K562 (cell line): Measurements from ENCODE around the gene FGFR4. TPM values are rescaled to one million over a fixed set of nuclear protein-coding genes. Genes with fewer than 3 reads are reported as not detected.

ENCODE experiments used
- ATAC-seq: fragments of 200-7000 bp; cut with Tn5 transposase; 3 replicates; pipeline ENCODE4 v1.9.1; 2020; ENCODE audit warnings: moderate library complexity
- BruUV-seq: library from RNA; stranded (reverse); fragments of 400-500 nt; replicated peaks from 2 replicates; lab custom pipeline; 2021; lab: Mats Ljungman, UMichigan
- CTCF ChIA-PET: fragments of 300-600 bp; formaldehyde crosslinking; extraction: SDS; loops from one replicate; lab custom pipeline; 2021; ENCODE audit warnings: low intra/inter-chr PET ratio; lab: Yijun Ruan, JAX
- POLR2A ChIA-PET: fragments of 300-600, 350-650 bp; sonication (Branson Sonifier 250); formaldehyde crosslinking; extraction: SDS; loops from one replicate; lab custom pipeline; 2021; ENCODE audit warnings: antibody characterized with exemption, inconsistent platforms; lab: Yijun Ruan, JAX
- DNase-seq, 4 experiments: peaks; one replicate each; pipeline versions ENCODE4 v3.0.0 to v3.0.0-alpha.2; 2011 to 2018; ENCODE audit warnings: low spot score in 3 of 4, mixed read lengths in 3 of 4; ENCODE audit errors: extremely low read depth in 1 of 4
- FAIRE-seq: peaks from 2 replicates; lab custom pipeline; 2011; peaks lifted over from hg19 to GRCh38; lab: Jason Lieb, UNC
- H2AFZ ChIP-seq: 2 replicates; pipeline ENCODE4 v1.6.0; 2011; ENCODE audit warnings: low read depth, low read length, control low read depth, inconsistent platforms
- H3K27ac ChIP-seq: fragments of 200-600 bp; 3 replicates; pipeline ENCODE4 v1.8.0; 2011; ENCODE audit warnings: low read depth, mild to moderate bottlenecking, control low read depth, inconsistent platforms, low read length, moderate library complexity, mixed read lengths; ENCODE audit errors: extremely low read depth
- H3K27me3 ChIP-seq, 2 experiments: fragments of 300-600 bp in 1 of 2; 2 replicates in 1 of 2; 3 replicates in 1 of 2; pipeline versions ENCODE4 v1.6.0 to v1.8.0; 2011; ENCODE audit warnings: inconsistent platforms in 2 of 2, low read length in 2 of 2, mild to moderate bottlenecking in 1 of 2, mixed read lengths in 1 of 2, moderate library complexity in 1 of 2; ENCODE audit not compliant: control insufficient read depth in 2 of 2, insufficient read depth in 2 of 2
- H3K36me3 ChIP-seq: fragments of 300-600 bp; 3 replicates; pipeline ENCODE4 v1.8.0; 2011; ENCODE audit warnings: mild to moderate bottlenecking, low read length, inconsistent platforms; ENCODE audit not compliant: control insufficient read depth, insufficient read depth
- H3K4me1 ChIP-seq, 2 experiments: fragments of 200-600 bp in 1 of 2; replicated peaks in 1 of 2; 2 replicates in 1 of 2; 3 replicates in 1 of 2; pipeline versions ENCODE4 v1.5.1 to v1.8.0; 2011; ENCODE audit warnings: inconsistent platforms in 2 of 2, low read length in 2 of 2, mild to moderate bottlenecking in 1 of 2, mixed read lengths in 1 of 2, moderate library complexity in 1 of 2; ENCODE audit not compliant: control insufficient read depth in 2 of 2, insufficient read depth in 2 of 2
- H3K4me2 ChIP-seq: 2 replicates; pipeline ENCODE4 v1.6.1; 2011; ENCODE audit warnings: low read length, control low read depth, inconsistent platforms, mixed read lengths; ENCODE audit not compliant: insufficient read depth
- H3K4me3 ChIP-seq: fragments of 200-600 bp; sonication (generic), shearing (Covaris generic); 2 replicates; pipeline ENCODE4 v1.5.1; 2016; ENCODE audit warnings: control low read depth, inconsistent platforms
- H3K79me2 ChIP-seq: fragments of 200-600 bp; 3 replicates; pipeline ENCODE4 v1.8.0; 2011; ENCODE audit warnings: low read length, inconsistent platforms; ENCODE audit not compliant: control insufficient read depth, insufficient read depth
- H3K9ac ChIP-seq, 2 experiments: 2 replicates each; pipeline versions ENCODE4 v1.6.0 to v1.6.1; 2011; ENCODE audit warnings: low read depth in 2 of 2, low read length in 2 of 2, control low read depth in 1 of 2, inconsistent platforms in 1 of 2, mild to moderate bottlenecking in 1 of 2, mixed read lengths in 1 of 2; ENCODE audit not compliant: insufficient read depth in 1 of 2
- H3K9me1 ChIP-seq: one replicate; pipeline ENCODE4 v1.6.0; 2011; ENCODE audit warnings: inconsistent platforms, mild to moderate bottlenecking, low read length, moderate library complexity; ENCODE audit not compliant: control insufficient read depth, insufficient read depth
- H3K9me3 ChIP-seq: replicated peaks from 2 replicates; pipeline ENCODE4 v1.5.1; 2011; ENCODE audit warnings: low read depth, low read length, inconsistent platforms; ENCODE audit not compliant: control insufficient read depth, insufficient read depth
- H4K20me1 ChIP-seq: replicated peaks from 2 replicates; pipeline ENCODE4 v1.6.1; 2011; ENCODE audit warnings: low read length, inconsistent platforms, mixed read lengths; ENCODE audit not compliant: control insufficient read depth, insufficient read depth
- ARID3A ChIP-seq: IDR thresholded peaks from 2 replicates; pipeline ENCODE4 v1.6.1; 2012; ENCODE audit warnings: low read depth, low read length, improper control_type of control experiment, borderline replicate concordance
- CHD1 ChIP-seq: fragments of 200-600 bp; sonication (generic); IDR thresholded peaks from one replicate; pipeline ENCODE4 v1.6.1; 2012; ENCODE audit warnings: mild to moderate bottlenecking, moderate library complexity, low read length, inconsistent platforms
- ELF1 ChIP-seq: fragments of 200-800 bp; sonication (Bioruptor generic); IDR thresholded peaks from 2 replicates; pipeline ENCODE4 v1.6.1; 2016; ENCODE audit warnings: missing genetic modification characterization, missing compliant biosample characterization
- ETS2 ChIP-seq: IDR thresholded peaks from 2 replicates; pipeline ENCODE4 v1.6.1; 2016; ENCODE audit warnings: borderline replicate concordance, missing genetic modification characterization, mild to moderate bottlenecking, moderate library complexity, missing compliant biosample characterization; ENCODE audit not compliant: poor library complexity, severe bottlenecking
- FOXP1 ChIP-seq: sonication (generic); formaldehyde crosslinking; IDR thresholded peaks from 2 replicates; pipeline ENCODE4 v1.8.0; 2022; ENCODE audit warnings: mild to moderate bottlenecking, missing genetic modification reagents
- PHF8 ChIP-seq: fragments of 200-600 bp; sonication (generic); IDR thresholded peaks from 2 replicates; pipeline ENCODE4 v1.6.1; 2012; ENCODE audit warnings: mixed run types, mild to moderate bottlenecking, inconsistent platforms, low read length, moderate library complexity, borderline replicate concordance
- RNF219 ChIP-seq: fragments of 250-450 bp; sonication (Bioruptor Pico); IDR thresholded peaks from 2 replicates; pipeline ENCODE4 v1.5.0; 2022; ENCODE audit warnings: mild to moderate bottlenecking
- XRCC5 ChIP-seq: fragments of 200-400 bp; formaldehyde crosslinking; IDR thresholded peaks from 2 replicates; pipeline ENCODE4 v1.6.1; 2017; ENCODE audit warnings: low read depth, mild to moderate bottlenecking, low read length
- ZNF263 ChIP-seq: sonication (generic); formaldehyde crosslinking; IDR thresholded peaks from 2 replicates; pipeline ENCODE4 v1.8.0; 2022; ENCODE audit warnings: mild to moderate bottlenecking, missing genetic modification reagents, borderline replicate concordance
- ZNF316 ChIP-seq: fragments of 450-650 bp; IDR thresholded peaks from 2 replicates; pipeline ENCODE4 v1.6.1; 2016
- WGBS: fragments of 100-300 bp; shearing (Covaris generic); methylation state at CpG from one replicate; pipeline ENCODE4 v1.1.6; 2016; ENCODE audit warnings: low coverage, mixed read lengths; ENCODE audit not compliant: insufficient coverage; ENCODE audit errors: missing lambda C conversion rate; 5-methylcytosine and 5-hydroxymethylcytosine counted together
- in situ Hi-C: fragments of 300-500 bp; cut with MboI; formaldehyde crosslinking; loops from 4 replicates; pipeline ENCODE4 v1.15.0; 2018; ENCODE audit warnings: inconsistent platforms, mixed read lengths
- intact Hi-C: fragments of 100-400 bp; cut with micrococcal nuclease; formaldehyde crosslinking; loops from 2 replicates; pipeline ENCODE4 v1.14.2; 2022
- polyA plus RNA-seq, 8 experiments: library from polyadenylated mRNA; depleted of rRNA in 4 of 8; stranded (reverse) in 5 of 8; unstranded in 3 of 8; fragments of >200 nt; fragmentation: Nextera tagmentation in 2 of 8; fragmentation: Illumina TruSeq in 1 of 8; extraction: Ambion mirVana in 2 of 8; extraction: Trizol in 1 of 8; gene quantifications; 2 replicates each; pipeline versions ENCODE4 v1.2.1 to v1.2.3, GENCODE V29; 2011 to 2014; ENCODE audit warnings: inconsistent platforms in 1 of 8, missing spikeins in 1 of 8
- total RNA-seq, 7 experiments: library from RNA; depleted of rRNA in 6 of 7; stranded (reverse); fragments of >200 nt in 6 of 7; fragmentation: Illumina TruSeq in 2 of 7; extraction: Trizol in 2 of 7; gene quantifications; 2 replicates each; pipeline versions ENCODE4 v1.2.1 to v1.2.3, GENCODE V29; 2011 to 2021; ENCODE audit warnings: low replicate concordance in 1 of 7

Gene FGFR4
- total and polyA plus RNA-seq, 9 of the 15 experiments (the other 6 are each of a cell fraction or from before 2014, with no cell fraction given) = 0.76 to 35.4 (median 7.5) TPM

GRCh38 chr5:177094224-177095087, 7.7 kb downstream of the FGFR4 start:
- no peak for FAIRE-seq

GRCh38 chr5:177095088-177095669, 8.5 kb downstream of the FGFR4 start:
- WGBS = 79% methylated on average over 18 of the region's 28 CpGs
- TF ChIP-seq ETS2 (tag) (no peak), CHD1 (no peak), PHF8 (no peak), ARID3A (no peak), RNF219 (CRISPR knock-in tag) (no peak), FOXP1 (CRISPR knock-in tag) (no peak), XRCC5 (no peak)

More at GRCh38 chr5:177094224-177095087, 7.7 kb downstream of the FGFR4 start:
- intact Hi-C loops = loop anchor here (5.0 kb wide), 1 partner anchor 277 kb away; no protein-coding TSS in a partner anchor
- no peaks in the 10 kb centered on the region for H3K27me3 ChIP-seq
- POLR2A ChIA-PET = interaction anchor here (0.6 kb wide), 1 partner anchor 87 kb away, joined by 4 read pairs; no protein-coding TSS in a partner anchor
- in situ Hi-C loops = no loop called here
- H3K4me2 ChIP-seq = no peak overlapping the region
- no peaks in the 10 kb centered on the region for H3K9me1 ChIP-seq
- TF ChIP-seq ZNF316 (peak; percentile 37; the same call in 1 of the 2 replicates), ZNF263 (CRISPR knock-in tag) (peak; percentile 54; the same call in 1 of the 2 replicates), ELF1 (tag) (no peak)
- no peaks in the 10 kb centered on the region for H3K79me2 ChIP-seq
- CTCF ChIA-PET = no interaction called here
- peaks cover 5% of the 10 kb centered on the region; the same call in 2 of the 3 replicates for H3K36me3 ChIP-seq
- no peak overlapping the region for H3K4me3 ChIP-seq
- BruUV-seq = no TSS peak
- DNase-seq = no peak
- H4K20me1 ChIP-seq = no peaks in the 10 kb centered on the region
- WGBS = 75% methylated on average over 11 of the region's 12 CpGs
- ATAC-seq = no peak
- no peaks in the 10 kb centered on the region for H3K9me3 ChIP-seq
- no peak overlapping the region; a peak in 1 of 4 replicates for H3K9ac ChIP-seq
- peaks cover 0 to 53% of the 10 kb centered on the region in 2 experiments; a peak in 2 of 5 replicates for H3K4me1 ChIP-seq
- no peak overlapping the region for H3K27ac ChIP-seq
- H2AFZ ChIP-seq = no peak overlapping the region

More at GRCh38 chr5:177095088-177095669, 8.5 kb downstream of the FGFR4 start:
- Histone ChIP-seq H3K79me2 (no peaks in the 10 kb centered on the region), H2AFZ (no peak overlapping the region), H3K4me1 (peaks cover 0 to 49% of the 10 kb centered on the region in 2 experiments; a peak in 2 of 5 replicates), H3K9me1 (no peaks in the 10 kb centered on the region), H3K36me3 (peaks cover 5% of the 10 kb centered on the region; the same call in 1 of the 3 replicates), H3K4me2 (no peak overlapping the region), H3K27me3 (no peaks in the 10 kb centered on the region), H3K27ac (no peak overlapping the region), H3K9ac (no peak overlapping the region), H3K9me3 (no peaks in the 10 kb centered on the region), H4K20me1 (no peaks in the 10 kb centered on the region), H3K4me3 (no peak overlapping the region)
- ChIA-PET CTCF (no interaction called here), POLR2A (interaction anchor here (0.6 to 0.8 kb wide), 2 partner anchors 18 to 88 kb away, joined by 4 to 6 read pairs; no protein-coding TSS in a partner anchor)
- no TSS peak for BruUV-seq
- DNase-seq (no peak), ATAC-seq (no peak), FAIRE-seq (no peak)
- in situ Hi-C loops = no loop called here
- intact Hi-C loops = loop anchor here (5.0 kb wide), 1 partner anchor 278 kb away; no protein-coding TSS in a partner anchor
